ENCODE measurements around the gene TPGS1.

Gene TPGS1

DNA sequence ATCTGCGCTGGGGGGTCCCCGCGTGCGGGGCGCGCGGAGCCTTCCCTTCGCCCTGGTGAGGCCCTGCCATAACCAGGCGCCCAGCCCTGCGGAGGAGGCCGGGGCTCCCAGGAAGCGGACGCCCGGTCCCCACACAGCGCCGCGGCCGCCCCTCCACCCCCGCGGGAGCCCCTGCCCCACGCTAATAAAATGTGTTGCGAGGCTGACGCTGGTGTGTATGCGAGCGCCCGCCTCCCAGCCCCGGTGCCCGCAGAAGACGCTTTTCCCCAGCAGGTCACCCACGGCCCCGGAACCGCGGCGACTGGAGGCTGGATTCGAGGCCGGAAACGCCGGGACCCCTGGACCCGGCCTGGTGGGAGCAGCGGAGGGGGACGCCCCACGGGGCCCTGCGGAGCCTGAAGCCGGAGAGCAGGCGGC, 12.2 kb downstream of the TPGS1 start:
- no peak for DNase-seq (ENCODE audit: low read depth)

DNA sequence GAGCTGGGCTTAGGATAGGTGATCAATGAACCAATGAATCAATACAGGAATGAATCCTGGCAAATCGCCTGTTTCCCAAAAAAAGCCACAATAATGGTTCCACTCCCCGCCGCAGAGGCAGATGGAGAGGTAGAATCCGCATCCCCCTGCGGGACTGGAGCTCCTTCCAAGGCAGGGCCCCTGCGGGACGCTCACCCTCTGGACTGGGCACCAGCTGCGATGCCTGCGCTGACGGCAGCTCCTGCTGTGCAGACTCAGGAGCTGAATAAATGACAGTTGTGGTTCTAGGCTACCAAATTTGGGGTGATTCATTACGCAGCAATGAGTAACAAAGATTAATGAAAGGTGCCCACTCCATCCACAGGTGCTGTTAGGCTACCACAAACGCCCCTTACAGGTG, 15.4 kb downstream of the TPGS1 start:
- DNase-seq (ENCODE audit: low read depth), result no peak

DNA sequence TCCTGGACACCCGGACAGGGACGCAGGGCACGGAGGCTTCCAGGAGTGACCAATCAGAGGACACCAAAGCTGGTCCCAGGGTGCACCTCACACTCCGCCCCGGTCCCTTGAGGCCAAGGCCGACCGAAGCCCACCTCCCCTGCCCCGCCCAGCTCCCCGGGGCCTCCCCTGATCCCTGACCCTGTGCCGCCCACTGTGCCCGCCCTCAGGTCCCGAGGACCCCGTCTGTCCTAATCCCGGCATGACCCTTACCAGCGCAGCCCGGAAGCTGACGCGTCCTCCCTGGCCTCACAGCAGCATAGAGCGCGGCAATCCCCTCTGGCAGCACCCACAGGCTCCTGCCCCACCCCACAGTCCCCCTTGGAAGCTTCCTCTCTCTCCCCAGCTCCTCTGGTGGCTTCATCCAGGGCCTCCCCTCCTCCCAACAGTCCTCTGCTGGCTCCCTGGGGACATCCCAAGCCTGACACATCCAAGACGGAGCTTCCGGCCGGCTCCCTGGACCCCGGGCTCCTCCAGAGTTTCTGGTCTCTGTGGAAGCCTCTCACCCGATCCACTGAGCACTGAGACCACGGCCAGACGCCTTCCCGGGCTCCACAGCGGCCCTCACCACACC, 16.9 kb downstream of the TPGS1 start:
- DNase-seq (ENCODE audit: low read depth), result no peak

DNA sequence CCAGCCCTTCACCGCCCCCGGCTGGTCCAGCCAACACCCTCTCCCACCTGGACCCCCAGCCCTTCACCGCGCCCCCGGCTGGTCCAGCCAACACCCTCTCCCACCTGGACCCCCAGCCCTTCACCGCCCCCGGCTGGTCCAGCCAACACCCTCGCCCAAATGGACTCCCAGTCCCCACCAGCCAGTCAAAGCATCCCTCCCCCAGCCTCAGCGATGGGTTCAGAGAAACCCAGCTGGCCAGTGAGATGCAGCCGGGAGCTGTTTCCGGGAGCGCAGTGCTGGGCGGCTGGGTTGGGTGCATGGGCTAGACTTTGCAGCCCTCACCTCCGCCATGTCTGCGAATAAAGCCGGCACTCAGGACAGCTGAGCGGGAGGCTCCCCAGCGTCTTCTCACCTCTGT, 17.7 kb downstream of the TPGS1 start:
- DNase-seq (ENCODE audit: low read depth), result no peak

DNA sequence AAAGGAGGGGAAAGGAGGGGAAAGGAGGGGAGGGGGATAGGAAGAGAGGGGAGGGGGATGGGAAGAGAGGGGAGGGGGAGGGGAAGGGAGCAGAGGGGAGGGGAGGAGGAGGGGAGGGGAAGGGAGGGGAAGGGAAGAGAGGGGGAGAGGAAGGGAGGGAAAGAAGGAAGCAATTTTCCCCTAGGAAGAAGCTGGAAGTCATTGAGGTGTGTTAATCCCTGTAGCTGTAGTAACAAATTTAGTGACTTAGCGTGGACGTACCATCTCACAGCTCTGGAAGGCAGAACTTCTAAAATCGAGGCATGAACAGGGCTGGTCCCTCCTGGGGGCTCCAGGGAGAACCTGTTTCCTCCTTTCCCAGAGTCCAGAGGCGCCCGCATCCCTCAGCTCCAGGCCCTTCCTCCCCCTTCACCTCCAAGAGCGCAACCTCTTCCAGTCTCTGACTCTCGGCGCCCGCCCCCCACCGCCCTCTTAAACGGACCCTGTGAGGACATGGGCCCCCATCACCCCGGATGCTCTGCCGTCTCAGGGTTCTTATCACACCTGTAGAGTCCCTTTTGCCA, 18.6 kb downstream of the TPGS1 start:
- no peak for DNase-seq (ENCODE audit: low read depth)

DNA sequence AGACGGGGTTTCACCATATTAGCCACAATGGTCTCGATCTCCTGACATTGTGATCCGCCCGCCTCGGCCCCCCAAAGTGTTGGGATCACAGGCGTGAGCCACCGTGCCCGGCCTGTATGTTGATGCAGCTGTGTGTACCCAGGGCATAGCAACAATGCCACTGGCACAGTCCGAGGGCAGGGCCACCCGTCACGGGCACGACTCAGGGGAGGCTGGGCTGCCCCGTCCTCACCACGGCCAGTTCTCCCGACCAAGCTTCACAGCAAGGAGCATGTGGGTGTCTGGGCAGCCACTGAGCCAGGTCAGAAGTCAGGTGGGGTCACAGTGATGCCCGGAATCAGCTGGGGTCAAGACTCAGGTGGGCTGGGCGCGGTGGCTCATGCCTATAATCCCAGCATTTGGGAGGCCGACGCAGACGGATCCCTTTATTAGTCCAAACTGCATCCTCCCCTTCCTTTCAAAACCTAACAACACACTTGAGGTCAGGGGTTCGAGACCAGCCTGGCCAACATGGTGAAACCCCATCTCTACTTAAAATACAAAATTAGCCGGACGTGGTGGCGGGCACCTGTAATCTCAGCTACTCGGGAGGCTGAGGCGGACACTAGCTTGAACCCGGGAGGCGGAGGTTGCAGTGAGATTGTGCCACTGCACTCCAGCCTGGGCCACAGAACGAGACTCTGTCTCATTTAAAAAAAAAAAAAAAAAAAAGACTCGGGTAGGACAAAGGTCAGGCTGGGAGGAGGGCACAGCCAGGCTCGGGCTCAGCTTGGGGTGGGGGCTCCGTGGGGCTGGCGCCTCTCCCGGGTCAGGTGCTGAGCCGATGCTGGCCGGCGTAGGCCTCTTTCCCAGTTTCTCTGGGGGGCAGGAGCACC, 23.1 kb downstream of the TPGS1 start:
- no peak for DNase-seq (ENCODE audit: low read depth)

DNA sequence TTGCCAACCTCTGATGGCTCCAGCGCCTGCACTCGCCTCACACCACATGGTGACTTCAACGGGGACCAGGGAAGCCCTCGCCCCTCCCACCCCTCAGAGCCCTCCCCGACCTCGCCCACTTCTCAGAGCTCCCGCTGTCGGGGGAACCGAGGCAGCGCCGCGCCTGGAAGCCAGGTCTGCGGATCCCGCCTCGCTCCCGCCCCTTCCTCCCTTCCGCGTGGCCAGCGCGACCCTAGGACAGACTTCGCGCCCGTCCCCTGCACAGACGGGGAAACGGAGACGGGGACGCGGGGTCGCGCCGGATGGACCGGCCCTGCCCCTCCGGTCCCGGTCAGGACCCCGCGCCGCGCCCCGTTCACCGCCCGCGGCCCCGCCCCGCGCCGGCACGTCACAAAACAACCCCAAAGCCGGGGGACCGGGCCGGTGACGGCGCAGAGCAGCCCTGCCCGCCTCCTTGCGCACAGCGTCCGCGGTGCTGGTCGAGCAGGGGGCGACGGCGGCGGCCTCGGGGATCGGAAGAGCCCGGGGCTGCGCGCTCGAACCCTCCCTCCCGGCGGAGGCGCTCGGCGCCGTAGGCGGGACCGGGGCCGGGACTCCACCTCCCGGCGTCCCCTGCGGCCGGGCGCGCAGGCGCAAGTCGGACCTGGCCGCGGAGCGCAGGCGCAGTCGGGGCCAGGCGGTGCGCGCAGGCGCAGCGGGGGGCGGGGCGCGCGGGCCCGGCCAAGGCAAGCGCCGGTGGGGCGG, 23.9 kb downstream of the TPGS1 start:
- DNase-seq (ENCODE audit: low read depth), result peak; percentile 70

DNA sequence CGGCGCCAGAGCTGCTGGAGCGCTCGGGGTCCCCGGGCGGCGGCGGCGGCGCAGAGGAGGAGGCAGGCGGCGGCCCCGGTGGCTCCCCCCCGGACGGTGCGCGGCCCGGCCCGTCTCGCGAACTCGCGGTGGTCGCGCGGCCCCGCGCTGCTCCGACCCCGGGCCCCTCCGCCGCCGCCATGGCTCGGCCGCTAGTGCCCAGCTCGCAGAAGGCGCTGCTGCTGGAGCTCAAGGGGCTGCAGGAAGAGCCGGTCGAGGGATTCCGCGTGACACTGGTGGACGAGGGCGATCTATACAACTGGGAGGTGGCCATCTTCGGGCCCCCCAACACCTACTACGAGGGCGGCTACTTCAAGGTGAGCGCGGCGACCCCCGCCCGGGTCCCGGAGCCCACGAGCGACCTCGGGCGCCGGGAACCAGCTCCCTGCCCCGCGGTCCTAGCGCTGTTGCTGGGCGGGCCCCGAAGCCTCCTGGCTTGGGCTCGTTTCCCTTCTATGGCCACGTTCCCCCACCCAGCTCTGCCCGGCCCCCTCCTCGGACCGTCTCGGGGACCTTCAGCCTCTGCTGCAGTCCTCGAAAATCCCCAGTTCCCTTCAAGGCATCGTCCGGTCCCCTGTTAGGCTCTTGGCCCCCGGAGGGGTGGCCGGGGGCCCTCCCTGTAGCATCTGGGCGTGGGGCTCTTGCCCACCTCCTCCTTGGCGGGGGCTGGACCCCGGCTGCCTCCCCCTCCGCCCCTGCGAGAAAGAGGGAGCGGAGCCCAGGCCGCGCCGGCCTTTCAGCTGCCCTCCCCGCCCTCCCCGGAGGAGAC, 24.7 kb downstream of the TPGS1 start, which contains the start of gene CDC34:
CDC34 (plus strand) TSS at position 8 of the 808 bp plus-strand sequence; CDS start at position 180, 172 bp downstream.
- no peak for DNase-seq (ENCODE audit: low read depth)

DNA sequence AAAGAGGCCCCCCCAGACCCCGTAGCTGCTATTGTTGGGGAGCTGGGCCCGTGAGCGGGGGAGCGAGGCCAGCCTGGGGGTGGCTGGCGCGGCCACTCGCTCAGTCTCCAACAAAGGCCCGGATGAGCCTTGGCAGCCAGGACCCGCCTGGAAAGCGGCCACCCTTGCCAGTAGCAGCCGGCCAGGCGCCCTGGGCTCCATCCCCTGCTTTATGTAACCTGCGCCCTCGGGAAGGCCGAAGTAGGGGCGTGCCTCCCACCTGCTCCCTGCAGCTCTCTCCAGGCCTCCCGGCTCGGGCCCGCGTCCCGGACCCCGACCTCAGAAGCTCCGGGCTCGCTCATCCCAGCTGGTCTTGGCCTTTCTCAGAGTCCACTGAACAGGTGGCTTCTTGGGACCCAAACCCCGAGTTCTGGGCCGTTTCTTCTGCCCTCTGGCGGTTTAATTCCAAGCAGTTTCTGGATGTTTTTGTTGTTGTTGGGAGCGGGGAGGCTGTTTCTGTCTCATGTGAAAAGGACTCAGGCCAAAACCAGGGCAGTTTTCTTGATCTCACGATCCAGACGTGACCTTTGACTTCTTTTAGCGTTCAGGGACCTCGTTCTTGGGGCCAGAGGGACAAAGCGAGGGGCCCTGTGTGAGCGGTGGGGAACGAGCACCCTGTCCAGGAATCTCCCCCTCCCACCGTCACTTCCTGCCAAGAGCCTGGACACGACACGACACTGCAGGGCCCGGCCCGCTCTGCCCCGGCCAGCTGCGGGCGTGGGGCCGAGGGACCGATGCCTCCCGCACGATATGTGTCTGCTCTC, 25.5 kb downstream of the TPGS1 start:
- DNase-seq (ENCODE audit: low read depth), result no peak

DNA sequence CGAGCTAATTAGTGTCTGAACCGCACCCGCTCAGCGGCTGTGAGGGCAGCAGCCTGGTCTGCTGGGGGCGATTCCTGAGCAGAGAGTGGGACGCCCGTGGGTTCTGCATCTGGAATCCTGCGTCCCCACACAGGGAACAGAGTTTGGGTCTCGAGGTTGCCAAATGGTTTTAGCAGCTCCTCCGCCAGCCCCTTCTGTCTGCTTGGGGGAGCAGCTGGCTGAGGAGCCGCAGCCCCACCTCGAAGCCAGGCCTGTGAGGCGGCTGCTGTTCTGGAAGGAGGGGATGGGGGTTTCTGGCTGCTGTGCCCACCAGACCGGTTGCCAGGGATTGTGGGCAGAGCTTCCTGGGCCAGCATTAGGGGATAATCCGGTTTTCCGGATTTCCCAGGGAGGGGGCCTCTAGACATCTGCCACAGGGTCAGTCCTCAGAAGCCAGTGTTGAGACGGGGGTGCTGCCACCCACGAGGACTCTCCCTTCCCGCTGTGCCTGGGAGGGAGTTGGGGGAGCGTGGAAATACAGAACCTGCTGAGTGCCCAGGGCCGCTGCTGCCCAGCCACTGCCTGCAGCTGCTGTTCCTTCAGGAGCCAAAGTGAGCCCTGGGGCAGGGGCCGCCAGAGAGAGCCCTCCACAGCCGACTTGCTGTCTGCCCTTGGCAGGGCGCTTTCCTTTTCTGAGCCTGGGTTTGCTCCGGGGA, 26.2 kb downstream of the TPGS1 start:
- no peak for DNase-seq (ENCODE audit: low read depth)

DNA sequence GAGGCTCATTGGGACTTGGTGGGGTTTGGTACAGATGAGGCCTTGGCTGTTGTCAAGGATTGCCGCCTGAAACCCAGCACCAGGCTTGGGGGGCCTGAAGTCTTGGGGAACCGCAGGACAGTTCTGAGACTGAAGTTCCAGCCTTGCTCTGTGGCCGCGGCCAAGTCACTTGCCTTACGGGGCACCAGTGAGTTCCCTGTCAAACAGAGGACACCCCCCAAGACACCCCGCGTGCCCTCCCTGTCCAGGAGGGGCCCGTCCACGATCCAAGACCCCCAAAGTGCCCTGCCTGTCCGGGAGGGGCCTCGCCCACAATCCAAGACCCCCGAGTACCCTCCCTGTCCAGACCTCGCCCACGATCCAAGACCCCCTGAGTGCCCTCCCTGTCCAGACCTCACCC, 26.8 kb downstream of the TPGS1 start:
- DNase-seq (ENCODE audit: low read depth), result no peak

DNA sequence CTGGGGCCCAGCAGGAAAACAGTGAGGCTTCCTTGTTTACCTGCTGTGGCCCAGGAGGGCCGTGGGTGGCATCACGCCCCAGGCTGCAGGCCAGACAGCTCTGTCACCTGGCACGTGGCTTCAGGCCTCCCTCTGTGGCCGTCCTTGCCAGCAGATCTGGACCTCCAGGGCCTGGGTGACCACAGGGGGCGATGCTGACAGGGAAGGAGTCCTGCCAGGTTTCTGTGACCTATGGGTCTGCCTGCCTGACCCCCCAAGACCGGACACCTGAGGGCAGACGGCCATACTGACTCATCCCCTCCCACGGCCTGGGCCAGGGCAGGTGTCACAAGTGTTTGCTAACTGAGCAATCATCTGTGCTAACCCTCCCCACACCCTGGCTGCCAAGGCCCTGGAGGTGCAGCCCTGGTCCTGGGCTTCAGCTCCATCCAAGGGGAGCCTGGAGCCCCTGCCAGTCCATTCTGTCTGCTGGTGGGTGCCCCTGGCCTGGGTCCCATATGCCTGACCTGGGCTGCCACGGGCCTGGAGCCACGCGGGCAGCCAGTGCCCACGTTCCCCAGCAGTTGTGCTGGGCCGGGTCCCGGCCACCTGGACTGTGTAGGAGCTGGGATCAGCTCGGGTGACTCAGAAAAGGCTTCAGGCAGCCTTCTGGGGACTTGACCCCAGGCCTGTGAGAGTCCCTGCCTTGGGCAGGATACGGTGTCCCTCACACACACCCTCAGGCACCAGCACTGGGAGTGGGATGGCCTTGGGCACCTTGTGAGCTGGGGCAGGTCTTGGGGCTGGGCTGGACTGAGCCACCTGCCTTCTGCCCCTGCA, 27.9 kb downstream of the TPGS1 start:
- DNase-seq (ENCODE audit: low read depth), result no peak

DNA sequence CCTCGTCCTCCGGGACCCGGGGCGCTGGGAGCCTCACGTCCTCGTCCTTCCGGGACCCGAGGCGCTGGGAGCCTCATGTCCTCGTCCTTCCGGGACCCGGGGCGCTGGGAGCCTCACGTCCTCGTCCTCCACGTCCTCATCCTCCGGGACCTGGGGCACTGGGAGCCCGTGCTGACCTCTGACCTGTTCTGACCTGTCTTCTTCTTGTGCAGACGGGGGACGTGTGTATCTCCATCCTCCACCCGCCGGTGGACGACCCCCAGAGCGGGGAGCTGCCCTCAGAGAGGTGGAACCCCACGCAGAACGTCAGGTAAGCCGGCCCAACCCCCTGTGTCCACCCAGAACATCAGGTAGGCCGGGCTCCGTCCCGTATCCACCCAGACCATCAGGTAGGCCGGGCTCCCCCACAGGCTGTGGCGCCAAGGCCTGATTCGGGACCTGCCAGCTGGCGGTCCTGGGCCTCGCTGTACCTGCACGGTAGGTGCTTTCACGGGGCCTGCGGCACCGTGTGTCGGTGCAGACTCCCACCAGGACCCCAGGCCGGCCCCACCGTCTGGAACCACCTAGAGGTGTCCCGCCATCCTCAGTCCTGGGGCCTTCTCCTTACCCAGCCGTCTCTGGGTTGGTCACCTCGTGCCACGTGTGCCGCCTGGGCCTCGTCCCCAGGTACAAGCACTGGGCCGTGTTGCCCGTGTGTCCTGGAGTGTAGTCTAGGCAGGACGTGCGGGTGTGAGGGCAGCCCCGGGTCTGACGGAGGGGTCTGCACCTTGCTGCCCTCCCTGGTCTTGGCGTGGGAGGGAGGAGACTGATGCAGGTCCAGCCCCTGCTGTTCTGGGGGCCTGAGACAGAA, 29.0 kb downstream of the TPGS1 start:
- no peak for DNase-seq (ENCODE audit: low read depth)

DNA sequence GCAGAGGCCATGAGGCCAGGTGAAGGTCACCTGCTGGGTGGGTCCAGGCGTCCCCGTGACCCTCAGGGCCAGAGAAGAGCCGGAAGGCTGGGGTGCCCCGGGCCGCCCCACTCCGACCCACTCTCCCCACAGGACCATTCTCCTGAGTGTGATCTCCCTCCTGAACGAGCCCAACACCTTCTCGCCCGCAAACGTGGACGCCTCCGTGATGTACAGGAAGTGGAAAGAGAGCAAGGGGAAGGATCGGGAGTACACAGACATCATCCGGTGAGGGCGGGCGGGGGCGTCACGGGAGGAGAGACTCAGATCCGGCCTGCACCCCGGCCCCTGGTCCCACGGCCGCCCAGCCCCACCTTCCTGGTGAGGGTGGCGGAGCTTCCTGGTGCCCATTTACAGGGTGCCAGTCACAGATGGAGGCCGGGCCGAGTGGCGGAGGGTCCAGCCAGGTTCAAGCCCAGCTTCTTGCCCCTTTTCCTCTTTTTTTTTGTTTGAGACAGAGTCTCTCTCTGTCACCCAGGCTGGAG, 29.6 kb downstream of the TPGS1 start:
- DNase-seq (ENCODE audit: low read depth), result no peak

DNA sequence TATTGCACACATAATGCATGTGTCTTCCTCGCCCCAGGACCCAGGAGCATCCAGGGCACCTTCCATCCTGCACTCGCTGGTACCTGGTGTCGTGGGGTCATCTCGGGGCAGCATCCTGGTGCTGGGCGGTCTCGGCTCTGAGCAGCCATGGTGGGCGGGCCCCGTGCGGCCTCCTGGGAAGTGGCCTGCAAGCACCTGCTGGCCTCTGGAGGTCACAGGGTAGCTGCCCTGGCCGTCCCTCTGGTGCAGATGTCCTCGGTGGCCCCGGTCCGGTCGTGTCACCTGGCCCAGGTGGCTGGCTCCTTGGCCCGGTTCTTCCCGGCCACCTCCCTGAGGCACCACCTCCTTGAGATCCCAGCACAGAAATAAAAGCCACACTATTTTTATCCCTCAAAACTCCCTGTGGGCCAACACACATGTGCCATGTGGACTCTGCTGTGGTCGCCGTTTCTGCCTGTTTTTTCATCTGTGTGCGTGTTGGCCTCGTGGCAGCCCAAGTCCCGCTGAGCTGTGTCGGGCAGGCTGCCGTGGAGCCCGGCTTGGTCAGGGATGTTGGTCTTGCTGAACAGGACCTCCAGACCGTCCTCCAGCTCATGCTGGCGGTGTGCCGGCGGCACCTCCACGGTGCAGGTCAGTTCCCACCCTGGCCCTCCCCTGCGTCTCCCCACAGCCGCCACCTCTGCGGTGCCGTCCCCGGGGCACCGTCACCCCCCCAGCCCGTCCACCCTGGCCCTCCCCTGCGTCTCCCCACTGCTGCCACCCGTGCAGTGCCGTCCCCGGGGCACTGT, 31.5 kb downstream of the TPGS1 start:
- no peak for DNase-seq (ENCODE audit: low read depth)

DNA sequence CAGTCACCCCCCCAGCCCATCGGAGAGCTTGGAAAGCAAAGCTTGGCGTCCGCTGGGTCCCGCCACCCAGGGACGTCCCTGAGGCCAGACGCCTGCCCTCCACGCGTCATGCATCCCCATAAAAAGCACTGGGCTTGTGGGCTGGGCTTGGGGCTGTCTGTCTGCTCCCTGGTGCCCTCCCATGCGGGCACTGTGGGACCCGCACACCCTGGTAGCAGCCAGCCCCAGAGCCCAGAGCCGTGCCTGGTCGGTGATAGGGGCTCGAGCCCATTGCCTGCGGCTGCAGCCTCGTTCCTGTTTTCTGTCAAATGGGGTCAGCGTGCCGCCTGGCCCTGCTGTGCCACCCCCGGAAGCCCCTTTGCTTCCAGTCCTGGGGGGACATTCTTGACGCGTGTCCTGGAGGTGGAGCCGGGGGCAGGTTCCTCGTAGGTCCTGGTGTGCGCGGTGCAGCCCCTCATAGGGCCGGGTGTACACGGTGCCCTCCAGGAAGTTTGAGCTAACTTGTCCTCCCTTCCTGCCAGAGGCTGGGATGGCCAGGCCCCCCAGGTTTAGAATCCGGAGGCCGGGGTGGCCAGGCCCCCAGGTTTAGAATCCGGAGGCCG, 32.2 kb downstream of the TPGS1 start:
- no peak for DNase-seq (ENCODE audit: low read depth)

Data from stimulated activated CD8-positive, alpha-beta memory T cell treated with anti-CD3 and anti-CD28 coated beads, Interleukin-7, amount 100 ng/mL, for 24 hours (primary cell).